Adipose tissue (tissue), 3 donors: ENCODE measurements around the gene LRRC8B. TPM values are rescaled to one million over a fixed set of nuclear protein-coding genes. Genes with fewer than 3 reads are reported as not detected.

ENCODE experiments used
- H3K27ac ChIP-seq: one replicate; pipeline ENCODE4 v1.5.1; 2013; ENCODE audit warnings: low read depth, low read length
- WGBS, 3 donors: extraction: QIAGEN DNeasy Blood & Tissue Kit; methylation state at CpG; one replicate each; pipeline ENCODE4 v1.1.7; 2013; 5-methylcytosine and 5-hydroxymethylcytosine counted together
- polyA plus RNA-seq, 3 donors: library from polyadenylated mRNA; stranded (reverse); fragments of 200-250 nt; gene quantifications; one replicate each; pipeline ENCODE4 v1.2.3, GENCODE V29; 2013
- donor health status: healthy with polysubstance abuse.
- donor health status: Bipolar disorder and iron deficiency.
- donor health status: healthy.

The LRRC8B gene
- polyA plus RNA-seq, 3 donors: 1.5 to 8.0 (median 2.3) TPM

DNA sequence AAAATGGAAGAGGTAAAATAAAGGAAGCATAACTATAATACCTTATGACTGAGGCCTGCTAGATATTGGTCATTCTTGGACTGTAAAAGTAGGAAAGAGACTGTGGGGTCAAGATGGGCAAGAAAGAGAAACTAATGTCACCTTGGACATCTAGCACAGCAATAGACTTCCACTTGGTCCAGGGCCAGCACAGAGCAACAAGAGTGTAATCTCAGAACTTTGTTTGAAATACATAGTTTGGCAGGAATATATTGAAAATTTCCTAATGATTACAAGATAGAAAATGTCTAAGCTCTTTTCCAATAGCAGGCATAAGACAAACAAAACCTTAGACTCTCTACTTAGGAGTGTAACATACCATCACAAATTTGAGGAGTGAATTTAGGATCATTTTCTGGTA is 112.9 kb downstream of the LRRC8B start:
- H3K27ac ChIP-seq: no peak overlapping the region

DNA sequence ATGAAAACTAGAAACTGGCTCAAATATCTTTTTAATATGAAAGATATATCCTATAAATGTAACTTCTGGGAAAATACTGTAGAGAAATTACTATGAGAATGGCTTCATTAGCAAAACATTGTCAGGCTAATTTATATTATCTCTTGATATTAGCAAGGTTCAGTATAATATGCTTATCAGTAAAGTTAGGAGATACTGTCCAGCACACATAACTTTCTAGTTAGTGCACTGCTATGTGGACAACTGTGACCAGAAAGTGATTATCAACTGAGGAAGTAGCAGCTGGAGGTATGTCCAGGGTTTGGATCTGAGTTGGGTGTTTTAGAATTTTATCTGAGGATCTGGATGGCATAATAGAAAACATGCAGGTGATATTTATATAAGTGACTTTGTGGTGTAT is 115.8 kb downstream of the LRRC8B start:
- H3K27ac ChIP-seq: no peak overlapping the region

DNA sequence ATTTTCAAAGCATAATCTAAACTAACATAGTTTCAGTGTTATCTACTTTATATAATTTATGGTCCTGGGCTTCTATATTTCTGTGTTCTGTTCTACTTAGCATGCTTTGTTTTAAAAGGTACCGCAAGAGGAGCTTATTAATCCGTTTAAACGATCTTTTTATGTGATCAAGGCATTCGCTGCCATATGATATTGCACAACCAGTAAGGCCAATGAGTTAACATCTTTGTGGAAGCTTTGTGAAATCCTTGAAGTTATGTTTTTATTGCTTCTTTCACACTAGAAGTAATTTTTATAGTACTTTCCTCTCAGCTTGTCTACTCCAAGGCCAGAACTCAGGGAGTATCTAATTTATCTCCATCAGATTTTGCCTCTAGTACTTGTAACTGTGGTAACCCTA is 117.2 kb downstream of the LRRC8B start:
- no peak overlapping the region for H3K27ac ChIP-seq
- 77 to 84% (median 79%) methylated on average over 4 of the region's 4 CpGs for WGBS, 3 donors

DNA sequence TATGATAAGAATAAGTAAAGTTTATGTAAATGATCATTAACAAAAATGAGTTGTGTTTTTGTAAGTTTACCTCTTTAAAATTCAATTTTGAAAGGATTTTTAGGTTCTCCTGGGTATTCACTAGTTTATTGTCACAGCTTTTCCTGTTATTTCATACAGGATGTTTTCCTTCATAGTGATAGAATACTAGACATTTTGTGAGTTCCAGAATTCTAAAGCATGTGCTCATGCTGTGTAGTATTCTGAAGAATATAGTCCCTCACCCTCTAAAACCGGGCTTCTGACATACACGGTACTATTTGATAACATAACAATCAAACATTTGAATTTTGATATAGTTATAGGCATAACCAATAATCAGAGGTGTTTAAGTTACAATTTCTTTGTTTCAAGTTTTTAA is 118.9 kb downstream of the LRRC8B start:
- H3K27ac ChIP-seq: no peak overlapping the region
- WGBS, 3 donors: 70 to 84% (median 79%) methylated on average over 2 of the region's 2 CpGs

DNA sequence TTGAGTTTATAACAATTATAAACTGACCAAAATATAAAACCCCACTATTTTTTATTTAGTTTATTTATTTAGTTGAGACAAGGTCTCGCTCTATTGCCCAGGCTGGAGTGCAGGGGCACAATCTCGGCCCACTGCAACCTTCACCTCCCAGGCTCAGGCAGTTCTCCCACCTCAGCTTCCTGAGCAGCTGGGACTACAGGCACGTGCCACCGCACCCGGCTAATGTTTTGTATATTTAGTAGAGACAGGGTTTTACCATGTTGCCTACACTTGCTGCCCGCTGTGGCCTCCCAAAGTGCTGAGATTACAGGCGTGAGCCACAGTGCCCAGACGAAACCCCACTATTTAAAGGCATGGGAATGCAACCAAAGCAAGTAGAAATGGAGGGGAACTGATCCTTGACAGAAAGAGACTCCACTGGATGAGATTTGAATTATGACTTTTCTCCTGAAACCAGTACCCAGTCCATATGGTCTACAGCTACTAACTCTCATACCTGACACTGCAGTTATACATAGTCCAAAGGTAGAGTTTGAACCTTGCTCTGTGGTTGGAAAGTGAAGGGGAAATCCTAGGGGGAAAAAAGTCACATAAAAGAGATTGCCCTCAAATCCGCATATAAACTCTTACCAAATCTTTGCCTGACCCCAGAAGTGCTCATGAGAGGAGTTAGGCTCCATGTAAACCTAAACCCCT is 119.6 kb downstream of the LRRC8B start:
- H3K27ac ChIP-seq: no peak overlapping the region
- WGBS, 3 donors: 70 to 82% (median 80%) methylated on average over 9 of the region's 9 CpGs

DNA sequence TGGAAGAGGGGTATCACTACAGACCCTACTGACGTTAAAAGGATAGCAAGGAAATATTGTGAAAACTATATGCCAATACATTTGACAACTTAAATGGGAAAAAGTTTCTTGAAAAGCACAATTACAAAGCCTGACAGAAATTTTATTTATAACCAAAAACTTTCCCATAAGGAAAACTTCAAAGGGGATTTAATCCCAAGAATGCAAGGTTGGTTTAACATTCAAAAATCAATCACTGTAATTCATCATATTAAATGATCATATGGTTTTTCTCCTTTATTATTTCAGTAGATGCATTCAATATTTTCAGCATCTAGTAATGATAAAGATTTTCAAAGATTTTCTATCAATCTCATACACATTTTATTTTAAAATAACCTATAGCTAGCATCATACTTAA is 121.6 kb downstream of the LRRC8B start:
- WGBS, 3 donors: 0 to 55% (median 47%) methylated on average over 1 of the region's 1 CpG
- no peak overlapping the region for H3K27ac ChIP-seq

Other genes starting within 250 kb of the LRRC8B start
- under 1 TPM; 0.01 to 0.59 (median 0.22) TPM for gene GBP6, start 160.8 kb upstream of the LRRC8B start, polyA plus RNA-seq
- 10 to 100 TPM in 1 of 3 donors, 1 to 10 TPM in 2; 1.3 to 10.4 (median 4.9) TPM for gene LRRC8C, start 108.3 kb downstream of the LRRC8B start, polyA plus RNA-seq